Stromal cell of bone marrow (primary cell): ENCODE data around the gene PSMD1.

Experiments
- DNase-seq: peaks from one replicate; pipeline ENCODE4 v3.0.0-alpha.2; 2012; ENCODE audit warnings: low read depth

The PSMD1 gene

DNA sequence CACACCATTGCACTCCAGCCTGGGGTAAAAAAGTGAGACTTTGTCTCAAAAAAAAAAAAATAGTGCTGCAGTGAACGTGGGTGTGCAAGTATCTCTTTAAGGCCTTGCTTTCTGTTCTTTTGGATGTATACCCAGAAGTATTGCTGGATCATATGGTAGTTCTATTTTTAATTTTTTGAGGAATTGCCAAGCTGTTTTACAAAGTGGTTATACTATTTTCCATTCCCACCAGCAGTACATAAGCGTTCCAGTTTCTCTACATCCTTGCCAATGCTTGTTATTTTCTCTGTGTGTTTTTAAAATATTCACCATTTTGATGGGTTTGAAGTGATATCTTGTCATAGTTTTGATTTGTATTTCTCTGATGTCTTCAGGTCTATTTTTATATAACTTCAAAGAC is 154.8 kb downstream of the PSMD1 start:
- no peak for DNase-seq

DNA sequence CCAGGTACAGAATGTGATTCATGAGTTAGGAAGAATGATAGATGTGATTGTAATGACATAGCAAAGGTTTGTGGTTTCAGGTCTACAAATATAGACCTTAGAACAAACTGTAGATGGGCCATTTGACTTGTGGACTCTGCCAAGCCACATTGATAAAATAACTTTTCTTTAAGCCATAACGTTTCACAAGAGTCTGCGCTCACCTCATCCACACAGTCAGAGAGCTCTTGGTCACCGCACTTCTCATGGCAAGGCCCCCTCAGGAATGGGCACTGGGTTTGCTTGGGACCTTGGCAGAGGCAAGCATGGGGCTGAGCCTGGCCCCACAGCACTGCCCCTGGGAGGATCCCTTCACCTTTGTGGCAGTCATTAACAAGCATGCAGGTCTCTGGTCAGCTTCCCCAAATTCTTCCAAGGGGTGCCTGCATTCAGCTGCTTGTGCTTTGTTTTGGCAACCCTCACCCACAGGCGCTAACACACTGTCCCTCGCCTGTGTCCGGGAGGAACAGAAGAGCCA is 155.7 kb downstream of the PSMD1 start:
- no peak for DNase-seq

DNA sequence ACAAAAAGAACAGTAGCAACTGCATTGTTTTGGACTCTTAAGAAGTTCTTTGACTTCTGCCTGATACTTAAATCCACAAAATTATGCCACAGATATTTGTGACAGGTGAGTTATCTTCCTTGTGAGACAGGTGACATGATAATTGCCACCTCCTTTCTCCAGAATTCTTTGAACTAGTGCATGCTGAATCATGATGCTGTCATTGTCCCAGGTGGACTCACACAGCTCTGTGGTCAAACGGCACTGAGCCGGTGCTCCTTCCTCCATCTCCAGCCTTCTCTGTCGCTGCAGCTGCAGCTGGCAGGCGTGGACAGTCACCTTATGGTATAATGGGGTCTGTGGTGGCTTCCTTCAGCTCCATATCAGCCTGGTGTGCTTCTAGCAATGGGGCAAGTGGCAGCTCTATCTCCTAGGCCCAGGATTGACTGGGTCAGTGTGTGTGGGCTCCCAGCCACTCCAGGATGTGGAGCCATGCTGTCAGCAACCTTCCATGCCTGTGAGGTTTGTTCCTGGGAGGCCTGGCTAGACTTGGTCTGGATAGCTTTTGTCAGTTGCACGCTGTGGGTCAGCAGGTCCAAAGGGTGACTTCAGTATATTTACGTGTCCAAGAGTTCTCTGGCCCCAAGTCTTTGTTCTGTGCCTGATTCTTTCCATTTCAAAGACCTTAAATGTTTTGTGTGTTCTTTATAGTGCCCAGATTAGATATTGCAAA is 157.4 kb downstream of the PSMD1 start:
- no peak for DNase-seq

DNA sequence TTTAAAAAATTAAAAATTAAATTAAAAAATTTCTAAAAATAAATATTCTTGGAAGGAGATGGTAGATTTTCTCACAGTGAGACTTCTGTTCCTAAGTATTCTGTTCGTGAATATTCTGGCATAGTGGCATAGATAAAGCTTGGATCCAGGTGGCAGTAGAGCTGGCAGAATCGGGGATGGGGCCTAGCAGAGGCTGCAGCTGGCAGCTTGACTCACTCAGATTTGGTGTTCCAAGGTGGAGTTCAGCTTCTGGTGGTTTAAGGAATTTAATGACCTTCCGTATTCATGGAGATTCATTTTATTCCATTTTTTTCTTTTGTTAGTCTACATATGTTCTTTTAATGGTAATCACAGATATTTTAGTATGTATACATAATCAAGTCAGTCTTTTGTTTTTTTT is 161.7 kb downstream of the PSMD1 start:
- DNase-seq: no peak

DNA sequence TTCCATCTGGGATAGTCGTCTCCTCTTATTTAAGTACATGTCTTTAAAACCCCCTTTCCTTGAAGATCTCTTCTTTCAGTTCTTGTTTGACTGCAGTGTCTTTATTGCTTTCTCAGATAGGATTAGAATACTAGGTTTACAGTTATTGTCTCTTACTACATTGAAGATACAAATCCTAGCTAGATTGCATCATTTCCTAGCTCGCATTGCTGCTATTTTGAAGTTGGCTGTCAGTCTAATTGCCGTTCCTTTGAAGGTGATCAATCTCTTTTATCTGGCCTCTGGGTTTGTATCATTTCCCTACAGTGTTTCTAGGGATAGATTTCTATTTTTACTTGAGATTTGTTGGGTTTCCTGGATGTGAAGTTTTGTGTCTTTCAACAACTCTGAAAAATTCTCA is 162.6 kb downstream of the PSMD1 start:
- no peak for DNase-seq

DNA sequence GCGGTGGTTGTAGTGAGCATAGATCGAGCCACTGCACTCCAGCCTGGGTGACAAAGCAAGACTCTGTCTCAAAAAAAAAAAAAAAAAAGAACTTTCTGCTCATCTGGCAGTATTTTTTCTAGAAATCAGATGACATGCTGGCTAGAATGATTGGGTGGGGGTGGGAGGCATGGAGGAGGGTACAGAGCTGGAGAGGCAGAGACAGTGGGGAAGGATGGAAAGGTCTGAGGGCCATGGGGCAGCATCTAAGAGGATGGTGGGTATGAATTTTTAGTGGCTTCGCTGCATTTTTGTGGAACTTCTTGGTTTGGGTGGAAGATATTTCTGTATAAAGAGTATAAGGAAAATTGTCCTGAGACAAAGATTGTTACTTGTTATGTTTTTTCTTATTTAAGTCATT is 165.1 kb downstream of the PSMD1 start:
- no peak for DNase-seq
